KG1 (cell line): Measurements from ENCODE around the gene VPS8.

Experiments used
- DNase-seq: peaks from one replicate; lab custom pipeline; 2025; lab: John Stamatoyannopoulos, UW

The VPS8 gene

DNA sequence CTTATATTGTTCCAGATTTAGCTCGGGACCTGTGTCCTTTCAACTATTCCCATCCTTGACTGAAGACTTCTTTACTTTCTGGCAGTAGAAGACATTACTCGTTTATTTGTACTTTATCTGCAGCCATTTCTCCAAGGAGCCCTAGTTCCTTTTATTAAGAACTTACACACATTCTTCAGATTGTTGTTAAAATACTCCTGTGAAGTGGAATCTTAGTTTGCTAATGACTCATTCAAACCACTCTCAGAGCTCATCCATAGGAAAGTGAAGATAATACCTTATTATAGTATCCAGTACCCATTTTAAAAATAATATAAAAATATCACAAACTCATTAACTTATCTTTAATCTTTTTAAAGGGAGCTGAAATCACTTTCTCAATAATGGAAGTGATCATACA, 277.4 kb downstream of the VPS8 start:
- no peak for DNase-seq

DNA sequence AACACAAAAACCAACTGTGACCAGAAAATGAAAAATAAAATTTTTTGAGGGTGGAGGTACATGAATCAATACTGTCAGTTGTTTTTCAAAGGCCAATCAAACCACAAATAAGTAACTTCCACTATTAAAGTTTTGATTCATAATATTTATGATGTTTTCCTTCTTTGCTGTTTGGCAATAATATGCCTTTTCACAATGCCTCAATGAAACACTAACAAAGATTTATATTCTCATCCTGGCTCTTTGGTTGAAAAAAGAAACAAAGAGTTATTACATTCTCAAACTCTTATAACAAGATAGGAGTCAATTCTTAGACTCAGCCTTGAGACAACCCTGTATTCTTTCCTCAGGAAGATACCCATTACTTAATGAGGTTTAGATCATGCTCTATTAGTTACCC, 277.8 kb downstream of the VPS8 start:
- DNase-seq, result no peak

DNA sequence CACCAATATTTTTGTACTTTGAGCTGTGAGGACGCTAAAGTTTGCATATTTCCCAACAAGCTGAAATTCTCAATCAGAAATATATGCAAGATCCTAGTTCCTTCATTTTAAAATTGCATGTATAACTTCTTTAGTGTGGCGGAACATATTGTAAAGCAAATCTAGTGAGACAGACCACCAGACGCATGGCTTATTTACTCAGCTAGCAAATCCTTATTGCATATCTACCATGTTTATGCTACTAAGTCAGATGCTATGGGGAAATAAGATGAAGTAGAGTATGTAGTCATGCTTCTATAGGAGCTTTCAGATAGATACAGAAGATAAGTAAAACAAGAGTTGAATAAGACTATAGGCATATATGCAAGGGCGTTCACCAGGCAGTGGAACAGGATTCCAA, 278.8 kb downstream of the VPS8 start:
- no peak for DNase-seq

DNA sequence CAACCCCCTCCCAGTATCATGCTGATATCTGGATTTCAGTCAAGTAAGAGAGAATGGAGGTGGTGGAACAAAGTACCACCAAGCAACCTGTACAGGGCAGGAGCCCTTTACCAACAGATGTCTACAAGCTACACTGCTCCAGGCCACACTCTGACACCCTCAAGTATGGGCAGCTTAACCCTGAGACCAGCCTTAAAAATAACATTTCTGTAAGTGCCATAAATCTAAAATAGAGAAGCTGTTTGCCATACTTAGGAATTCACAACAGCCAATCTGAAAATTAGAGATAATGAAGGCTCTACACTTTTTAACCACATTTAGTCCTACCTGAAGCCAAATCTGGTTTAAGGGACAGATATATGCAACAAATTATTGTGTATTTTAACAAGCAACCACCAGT, 281.1 kb downstream of the VPS8 start:
- DNase-seq, result no peak

DNA sequence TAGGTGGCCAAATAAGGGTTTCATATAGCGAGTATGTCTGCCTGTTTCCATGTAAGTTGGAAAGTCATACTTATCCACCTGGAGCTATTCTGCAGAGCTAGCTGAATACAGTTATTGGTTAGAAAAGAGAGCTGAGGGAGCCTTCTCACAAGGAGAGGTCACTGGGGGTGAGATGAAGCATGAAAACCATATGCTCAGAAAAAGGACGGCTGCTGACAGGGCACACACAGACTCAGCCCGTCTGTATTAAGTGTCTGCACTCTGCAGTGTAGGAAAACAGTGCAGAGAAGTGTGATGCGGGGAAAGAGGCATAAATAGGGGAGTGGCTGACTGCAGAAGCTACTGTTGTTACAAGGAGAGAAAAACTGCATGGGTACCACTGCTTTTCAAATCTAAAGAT, 282.7 kb downstream of the VPS8 start:
- no peak for DNase-seq
